ENCODE measurements around the gene ARRB1.

The ARRB1 gene

GRCh38 chr11:75347781-75348566 lies 3.5 kb downstream of the ARRB1 start:
- H3K4me3 ChIP-seq (ENCODE audit: control insufficient read depth, low read depth, low read length) = no peak overlapping the region
- peak; percentile 67 for DNase-seq (ENCODE audit: low read depth)
- no peak for TF ChIP-seq CTCF (IDR thresholded peaks at IDR 0.05; ENCODE audit: control insufficient read depth, insufficient read depth, low read depth, low read length, missing control alignments)

- no peak for DNase-seq (ENCODE audit: low read depth)
These were observed 4.4 kb downstream of the ARRB1 start for GRCh38 chr11:75346912-75347647.

GRCh38 chr11:75346296-75346695 lies 5.2 kb downstream of the ARRB1 start:
- no peak overlapping the region for H3K4me3 ChIP-seq (ENCODE audit: control insufficient read depth, low read depth, low read length)

More at GRCh38 chr11:75346912-75347647, 4.4 kb downstream of the ARRB1 start:
- TF ChIP-seq CTCF (IDR thresholded peaks at IDR 0.05; ENCODE audit: control insufficient read depth, insufficient read depth, low read depth, low read length, missing control alignments) = no peak
- no peak overlapping the region for H3K4me3 ChIP-seq (ENCODE audit: control insufficient read depth, low read depth, low read length)

GRCh38 chr11:75345455-75346160 lies 5.9 kb downstream of the ARRB1 start:
- no peak overlapping the region for H3K4me3 ChIP-seq (ENCODE audit: control insufficient read depth, low read depth, low read length)
- no peak for TF ChIP-seq CTCF (IDR thresholded peaks at IDR 0.05; ENCODE audit: control insufficient read depth, insufficient read depth, low read depth, low read length, missing control alignments)
- DNase-seq (ENCODE audit: low read depth) = no peak

More at GRCh38 chr11:75346296-75346695, 5.2 kb downstream of the ARRB1 start:
- DNase-seq (ENCODE audit: low read depth) = no peak
- no peak for TF ChIP-seq CTCF (IDR thresholded peaks at IDR 0.05; ENCODE audit: control insufficient read depth, insufficient read depth, low read depth, low read length, missing control alignments)

GRCh38 chr11:75344761-75345454 lies 6.6 kb downstream of the ARRB1 start:
- no peak overlapping the region for H3K4me3 ChIP-seq (ENCODE audit: control insufficient read depth, low read depth, low read length)
- no peak for DNase-seq (ENCODE audit: low read depth)
- no peak for TF ChIP-seq CTCF (IDR thresholded peaks at IDR 0.05; ENCODE audit: control insufficient read depth, insufficient read depth, low read depth, low read length, missing control alignments)

- no peak for TF ChIP-seq CTCF (IDR thresholded peaks at IDR 0.05; ENCODE audit: control insufficient read depth, insufficient read depth, low read depth, low read length, missing control alignments)
- no peak for DNase-seq (ENCODE audit: low read depth)
- no peak overlapping the region for H3K4me3 ChIP-seq (ENCODE audit: control insufficient read depth, low read depth, low read length)
These were observed 7.3 kb downstream of the ARRB1 start for GRCh38 chr11:75344186-75344585.
